Neural crest cell (in vitro differentiated cells): Measurements from ENCODE around the gene RAB24. TPM values are rescaled to one million over a fixed set of nuclear protein-coding genes. Genes with fewer than 3 reads are reported as not detected.

Source experiments
- DNase-seq: peaks from one replicate; pipeline ENCODE4 v3.0.0; 2021; ENCODE audit warnings: low read depth, mixed read lengths, low spot score
- H3K27ac Mint-ChIP-seq: one replicate; pipeline ENCODE4 v1.8.0; 2021; ENCODE audit warnings: mild to moderate bottlenecking, mixed read lengths; ENCODE audit not compliant: unreplicated experiment
- H3K27me3 Mint-ChIP-seq: 2 replicates; pipeline ENCODE4 v1.8.0; 2021; ENCODE audit warnings: low read depth, mild to moderate bottlenecking, mixed read lengths
- H3K36me3 Mint-ChIP-seq: 2 replicates; pipeline ENCODE4 v1.8.0; 2021; ENCODE audit warnings: low read depth, mild to moderate bottlenecking, mixed read lengths
- H3K4me1 Mint-ChIP-seq: 2 replicates; pipeline ENCODE4 v1.8.0; 2021; ENCODE audit warnings: mixed read lengths
- H3K4me3 Mint-ChIP-seq: one replicate; pipeline ENCODE4 v1.8.0; 2021; ENCODE audit warnings: mild to moderate bottlenecking, mixed read lengths
- H3K9me3 Mint-ChIP-seq: 2 replicates; pipeline ENCODE4 v1.8.0; 2021; ENCODE audit warnings: mixed read lengths
- total RNA-seq: library from RNA; stranded (reverse); gene quantifications from 2 replicates; pipeline ENCODE4 v1.2.1, GENCODE V29; 2021
- TF ChIP-seq, protein P1 (sequence below): fragments of 200-600 bp; sonication (generic); conservative IDR thresholded peaks from 2 replicates; pipeline ENCODE4 v1.5.0; 2021; ENCODE audit warnings: antibody characterized with exemption, mild to moderate bottlenecking

RAB24 gene
- total RNA-seq, 1 donor from 2014 or later = 32.0 TPM

DNA sequence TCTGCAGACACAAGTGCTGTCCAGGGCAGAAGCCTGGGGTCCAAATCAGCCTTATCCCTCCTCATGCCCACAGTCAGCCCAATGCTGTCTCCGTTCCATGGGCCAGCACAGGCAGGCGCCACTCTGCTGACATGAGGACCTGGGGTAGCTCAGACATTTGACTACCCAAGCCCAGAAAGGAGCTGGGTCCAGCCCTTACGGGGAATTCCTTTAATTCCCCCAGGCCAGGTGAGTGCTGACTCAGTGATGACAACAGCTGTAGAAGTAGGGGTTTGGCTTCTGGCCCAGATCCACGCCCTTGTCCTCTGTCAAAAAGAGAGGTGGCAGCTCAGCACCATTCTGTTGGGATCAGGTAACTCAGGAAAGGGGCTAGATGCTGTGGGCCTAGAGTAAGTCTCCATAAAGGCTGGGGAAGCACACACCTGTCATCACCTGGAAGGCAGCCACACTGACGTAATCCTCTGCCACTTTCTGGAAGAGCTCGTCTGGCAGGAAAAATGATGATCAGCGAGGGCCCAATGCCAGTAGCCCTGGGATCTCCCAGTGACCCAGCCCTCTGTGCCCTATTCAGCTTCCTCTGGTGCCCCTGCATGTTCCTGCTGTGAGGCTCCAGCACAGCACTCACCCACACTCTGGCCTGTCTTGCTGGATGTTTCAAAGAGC is 1.9 kb downstream of the RAB24 start:
- DNase-seq = no peak
- Mint-ChIP-seq H3K4me1 (peaks cover 51% of the 10 kb centered on the region), H3K36me3 (peaks cover 5% of the 10 kb centered on the region), H3K27ac (no peak overlapping the region), H3K4me3 (peak overlapping the region; percentile 95), H3K9me3 (no peaks in the 10 kb centered on the region), H3K27me3 (peaks cover 10% of the 10 kb centered on the region)
- TF ChIP-seq, protein P1, sequence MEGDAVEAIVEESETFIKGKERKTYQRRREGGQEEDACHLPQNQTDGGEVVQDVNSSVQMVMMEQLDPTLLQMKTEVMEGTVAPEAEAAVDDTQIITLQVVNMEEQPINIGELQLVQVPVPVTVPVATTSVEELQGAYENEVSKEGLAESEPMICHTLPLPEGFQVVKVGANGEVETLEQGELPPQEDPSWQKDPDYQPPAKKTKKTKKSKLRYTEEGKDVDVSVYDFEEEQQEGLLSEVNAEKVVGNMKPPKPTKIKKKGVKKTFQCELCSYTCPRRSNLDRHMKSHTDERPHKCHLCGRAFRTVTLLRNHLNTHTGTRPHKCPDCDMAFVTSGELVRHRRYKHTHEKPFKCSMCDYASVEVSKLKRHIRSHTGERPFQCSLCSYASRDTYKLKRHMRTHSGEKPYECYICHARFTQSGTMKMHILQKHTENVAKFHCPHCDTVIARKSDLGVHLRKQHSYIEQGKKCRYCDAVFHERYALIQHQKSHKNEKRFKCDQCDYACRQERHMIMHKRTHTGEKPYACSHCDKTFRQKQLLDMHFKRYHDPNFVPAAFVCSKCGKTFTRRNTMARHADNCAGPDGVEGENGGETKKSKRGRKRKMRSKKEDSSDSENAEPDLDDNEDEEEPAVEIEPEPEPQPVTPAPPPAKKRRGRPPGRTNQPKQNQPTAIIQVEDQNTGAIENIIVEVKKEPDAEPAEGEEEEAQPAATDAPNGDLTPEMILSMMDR = no peak

DNA sequence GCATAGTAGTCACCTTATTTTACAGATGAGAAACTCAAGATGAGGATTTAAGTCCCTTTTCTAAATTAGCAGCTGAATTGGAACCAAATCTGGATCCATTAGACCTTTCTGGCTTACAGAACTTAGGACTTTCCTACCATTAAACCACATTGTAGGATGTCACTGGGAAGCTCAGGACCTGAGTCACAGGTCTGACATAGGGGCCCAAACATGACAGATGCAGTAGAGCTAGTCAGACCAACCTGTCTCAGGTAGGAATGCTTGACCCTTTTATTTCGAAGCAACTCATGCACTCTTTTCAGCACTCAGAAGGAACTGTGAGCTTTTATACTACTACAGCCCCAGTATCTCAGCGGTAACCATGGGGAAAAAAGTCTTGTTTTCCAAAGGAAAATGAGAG is 2.6 kb downstream of the RAB24 start:
- H3K36me3 Mint-ChIP-seq = peaks cover 1% of the 10 kb centered on the region
- DNase-seq = no peak
- peaks cover 48% of the 10 kb centered on the region for H3K4me1 Mint-ChIP-seq
- TF ChIP-seq, protein P1 = no peak
- peak overlapping the region; percentile 95 for H3K4me3 Mint-ChIP-seq
- no peaks in the 10 kb centered on the region for H3K9me3 Mint-ChIP-seq
- H3K27me3 Mint-ChIP-seq = peaks cover 7% of the 10 kb centered on the region
- H3K27ac Mint-ChIP-seq = peak overlapping the region; percentile 43

DNA sequence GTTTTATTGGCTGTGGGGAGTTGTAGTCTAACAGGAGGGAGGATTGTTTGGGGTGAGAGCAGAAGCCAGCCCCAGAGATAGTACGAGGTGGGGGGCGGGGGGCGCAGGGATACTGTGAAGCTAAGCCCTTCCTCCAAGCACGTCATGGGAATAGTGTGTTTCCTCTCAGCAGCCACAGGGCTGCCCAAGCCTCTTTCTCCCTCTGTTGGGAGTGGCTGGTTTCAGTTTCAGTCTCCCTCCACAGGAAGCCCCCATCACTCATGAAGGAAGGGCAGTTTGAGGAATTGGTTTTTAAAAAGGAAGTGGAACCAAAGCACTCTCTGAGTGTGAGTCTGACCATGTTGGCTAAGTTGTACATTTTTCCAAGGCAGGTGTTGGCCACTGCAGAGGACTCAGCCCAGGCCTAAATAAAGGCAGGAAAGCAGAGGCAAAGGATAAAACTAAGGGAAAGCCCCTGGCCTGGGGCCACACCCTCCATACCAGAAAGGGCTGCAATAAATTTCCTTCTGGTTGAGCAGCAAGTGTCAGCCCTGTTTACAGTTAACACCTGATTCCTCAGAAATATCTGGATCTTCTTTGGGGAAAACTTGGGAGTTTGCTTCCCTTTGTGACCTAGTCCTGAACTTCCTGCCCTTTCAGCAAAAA is 3.2 kb downstream of the RAB24 start:
- Mint-ChIP-seq H3K9me3 (no peaks in the 10 kb centered on the region), H3K27me3 (peaks cover 7% of the 10 kb centered on the region), H3K4me1 (peaks cover 42% of the 10 kb centered on the region), H3K27ac (peak overlapping the region; percentile 20), H3K36me3 (no peaks in the 10 kb centered on the region), H3K4me3 (peak overlapping the region; percentile 95)
- TF ChIP-seq, protein P1 = no peak
- no peak for DNase-seq

DNA sequence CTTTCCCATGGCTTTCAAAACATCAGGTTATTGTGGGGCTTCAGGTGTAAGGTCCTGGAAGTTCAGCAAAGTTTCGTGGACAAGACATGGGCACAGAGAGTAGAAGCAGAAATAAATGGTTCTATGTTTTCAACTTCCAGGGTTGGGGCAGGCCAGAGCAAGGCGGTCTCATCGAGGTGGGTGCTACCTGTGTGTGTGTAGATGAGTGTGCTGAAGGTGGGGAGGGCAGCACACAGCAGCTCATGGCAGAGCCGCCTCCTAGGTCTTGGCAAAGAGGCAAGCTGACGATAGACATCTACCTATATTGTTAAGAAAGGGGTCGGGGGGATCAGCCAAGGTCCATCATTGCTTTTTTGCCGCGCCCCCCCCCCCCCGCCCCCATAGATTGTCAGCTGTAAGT is 3.8 kb downstream of the RAB24 start:
- TF ChIP-seq, protein P1 = no peak
- H3K27ac Mint-ChIP-seq = no peak overlapping the region
- no peak for DNase-seq
- H3K27me3 Mint-ChIP-seq = peaks cover 7% of the 10 kb centered on the region
- H3K4me3 Mint-ChIP-seq = peak overlapping the region; percentile 62
- H3K36me3 Mint-ChIP-seq = no peaks in the 10 kb centered on the region
- H3K4me1 Mint-ChIP-seq = peaks cover 35% of the 10 kb centered on the region
- H3K9me3 Mint-ChIP-seq = no peaks in the 10 kb centered on the region

DNA sequence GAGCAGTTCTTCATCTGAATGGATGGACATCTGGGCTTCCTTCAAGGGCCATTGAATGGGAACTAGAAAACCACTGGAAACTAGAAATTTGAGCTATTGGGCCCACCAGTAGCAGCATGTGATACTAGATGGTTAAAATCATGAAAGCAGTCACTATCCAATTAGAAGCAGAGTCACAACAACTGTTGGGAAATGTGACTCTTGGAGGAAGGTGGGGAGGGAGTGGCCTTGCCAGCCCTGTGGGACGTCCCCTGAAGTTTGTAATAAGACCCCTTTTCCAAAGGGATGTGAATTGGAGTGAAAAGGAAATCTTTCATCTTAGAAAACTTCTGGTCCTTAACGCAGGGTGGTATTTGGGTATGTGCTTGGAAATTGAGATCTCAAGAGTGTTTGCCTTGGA is 5.6 kb downstream of the RAB24 start:
- TF ChIP-seq, protein P1 = no peak
- H3K4me3 Mint-ChIP-seq = peak overlapping the region; percentile 34
- DNase-seq = no peak
- H3K27me3 Mint-ChIP-seq = peaks cover 2% of the 10 kb centered on the region
- H3K36me3 Mint-ChIP-seq = peaks cover 4% of the 10 kb centered on the region
- no peaks in the 10 kb centered on the region for H3K9me3 Mint-ChIP-seq
- no peak overlapping the region for H3K27ac Mint-ChIP-seq
- peaks cover 25% of the 10 kb centered on the region for H3K4me1 Mint-ChIP-seq
